OCI-M2 (cell line): ENCODE results near the gene MMEL1.

ENCODE experiments used
- DNase-seq: peaks from one replicate; lab custom pipeline; 2025; ENCODE audit not compliant: unreplicated experiment; lab: John Stamatoyannopoulos, UW

Gene MMEL1

GRCh38 chr1:2643414-2644077 is 10.7 kb upstream of the MMEL1 start:
- no peak for DNase-seq

- no peak for DNase-seq
These were observed 10.0 kb upstream of the MMEL1 start for GRCh38 chr1:2642560-2643413.

- DNase-seq: no peak
These were observed 9.3 kb upstream of the MMEL1 start for GRCh38 chr1:2642131-2642559.

GRCh38 chr1:2641381-2642130 is 8.7 kb upstream of the MMEL1 start:
- DNase-seq: no peak

- no peak for DNase-seq
These were observed 7.8 kb upstream of the MMEL1 start for GRCh38 chr1:2640626-2641025.

- no peak for DNase-seq
These were observed 7.0 kb upstream of the MMEL1 start for GRCh38 chr1:2639607-2640521.

- no peak for DNase-seq
These were observed 6.4 kb upstream of the MMEL1 start for GRCh38 chr1:2639203-2639602.

GRCh38 chr1:2638466-2639115 is 5.8 kb upstream of the MMEL1 start:
- no peak for DNase-seq

- DNase-seq: no peak
These were observed 4.8 kb upstream of the MMEL1 start for GRCh38 chr1:2637442-2638145.

GRCh38 chr1:2636733-2637132 is 3.9 kb upstream of the MMEL1 start:
- DNase-seq: no peak

- no peak for DNase-seq
These were observed 2.7 kb upstream of the MMEL1 start for GRCh38 chr1:2635361-2636010.

GRCh38 chr1:2633936-2634491 is 1.2 kb upstream of the MMEL1 start:
- DNase-seq: no peak

- no peak for DNase-seq
These were observed 635 bp upstream of the MMEL1 start for GRCh38 chr1:2633366-2633935.

GRCh38 chr1:2632051-2632430 is 775 bp downstream of the MMEL1 start:
- DNase-seq: no peak

GRCh38 chr1:2631136-2632050 is 1.4 kb downstream of the MMEL1 start:
- DNase-seq: no peak

- DNase-seq: no peak
These were observed 2.2 kb downstream of the MMEL1 start for GRCh38 chr1:2630498-2631135.
